AG09309 (cell line): ENCODE results near the gene CNIH2.

ENCODE experiments used
- DNase-seq: peaks from one replicate; pipeline ENCODE4 v3.0.0-alpha.2; 2010; ENCODE audit warnings: low read depth
- H3K4me3 ChIP-seq: 2 replicates; pipeline ENCODE4 v1.5.1; 2011; ENCODE audit warnings: mild to moderate bottlenecking, low read depth, low read length, moderate library complexity; ENCODE audit not compliant: control insufficient read depth
- TF ChIP-seq, protein P1 (sequence below): IDR thresholded peaks from 2 replicates; pipeline ENCODE4 v1.5.1; 2011; ENCODE audit warnings: mild to moderate bottlenecking, low read depth, low read length, inconsistent platforms; ENCODE audit not compliant: insufficient read depth, control insufficient read depth; ENCODE audit errors: missing control alignments

The CNIH2 gene

DNA sequence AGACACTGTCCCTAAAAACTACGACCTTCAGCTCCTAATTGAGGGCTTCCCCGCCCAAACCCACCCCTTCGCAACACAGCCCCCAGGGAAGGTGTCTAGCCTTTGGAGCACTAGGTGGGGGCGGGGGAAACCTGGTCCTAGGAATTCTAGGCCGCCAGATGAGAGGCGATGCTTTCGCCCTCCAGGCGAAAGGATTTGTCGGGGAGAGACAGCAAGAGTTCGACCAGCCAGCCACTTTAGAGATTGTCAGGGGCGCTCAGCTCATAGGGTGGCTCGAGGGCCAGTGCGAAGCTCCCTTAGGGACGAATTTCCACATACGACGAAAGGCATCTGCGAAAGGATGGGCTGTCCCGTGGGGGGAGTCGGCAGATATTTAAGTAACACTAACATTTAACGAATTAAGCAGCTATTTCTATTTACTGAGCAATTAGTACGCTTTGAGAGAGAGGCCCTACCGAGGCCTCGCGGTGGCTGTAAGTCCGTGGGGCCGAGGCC, 33.5 kb downstream of the CNIH2 start:
- DNase-seq, result no peak
- TF ChIP-seq, protein P1, sequence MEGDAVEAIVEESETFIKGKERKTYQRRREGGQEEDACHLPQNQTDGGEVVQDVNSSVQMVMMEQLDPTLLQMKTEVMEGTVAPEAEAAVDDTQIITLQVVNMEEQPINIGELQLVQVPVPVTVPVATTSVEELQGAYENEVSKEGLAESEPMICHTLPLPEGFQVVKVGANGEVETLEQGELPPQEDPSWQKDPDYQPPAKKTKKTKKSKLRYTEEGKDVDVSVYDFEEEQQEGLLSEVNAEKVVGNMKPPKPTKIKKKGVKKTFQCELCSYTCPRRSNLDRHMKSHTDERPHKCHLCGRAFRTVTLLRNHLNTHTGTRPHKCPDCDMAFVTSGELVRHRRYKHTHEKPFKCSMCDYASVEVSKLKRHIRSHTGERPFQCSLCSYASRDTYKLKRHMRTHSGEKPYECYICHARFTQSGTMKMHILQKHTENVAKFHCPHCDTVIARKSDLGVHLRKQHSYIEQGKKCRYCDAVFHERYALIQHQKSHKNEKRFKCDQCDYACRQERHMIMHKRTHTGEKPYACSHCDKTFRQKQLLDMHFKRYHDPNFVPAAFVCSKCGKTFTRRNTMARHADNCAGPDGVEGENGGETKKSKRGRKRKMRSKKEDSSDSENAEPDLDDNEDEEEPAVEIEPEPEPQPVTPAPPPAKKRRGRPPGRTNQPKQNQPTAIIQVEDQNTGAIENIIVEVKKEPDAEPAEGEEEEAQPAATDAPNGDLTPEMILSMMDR, result no peak
- H3K4me3 ChIP-seq, result peak overlapping the region; percentile 68

DNA sequence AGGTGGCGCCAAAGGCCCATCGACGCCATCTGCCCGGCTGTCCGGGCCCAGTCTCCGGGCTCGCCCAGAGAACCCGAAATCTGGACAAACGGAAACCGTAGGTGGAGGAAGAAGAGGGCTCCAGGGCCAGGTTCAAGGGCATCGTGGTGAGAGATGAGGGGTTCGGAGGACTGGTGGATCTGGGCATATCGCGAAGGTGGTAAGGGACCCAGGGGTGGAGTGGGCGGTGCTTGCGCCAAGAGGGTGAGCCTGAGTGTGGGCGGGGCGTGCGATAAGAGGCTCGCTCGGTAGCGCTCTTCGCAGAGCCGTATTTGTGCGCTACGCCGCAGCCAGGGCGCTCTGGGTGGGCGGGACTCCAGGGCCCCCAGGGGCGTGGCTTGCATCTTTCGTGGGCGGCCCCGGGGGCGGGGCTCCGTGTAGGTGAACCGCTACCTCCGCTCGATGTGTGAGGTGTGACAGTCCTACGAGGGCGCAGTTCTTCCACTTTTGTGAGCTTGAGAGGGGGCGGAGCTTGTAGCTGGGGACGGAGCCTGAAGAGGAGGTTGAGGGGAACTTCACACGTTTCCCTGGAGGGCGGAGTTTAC, 34.1 kb downstream of the CNIH2 start:
- no peak for DNase-seq
- TF ChIP-seq, protein P1, result peak; percentile 94
- peak overlapping the region; percentile 68 for H3K4me3 ChIP-seq

DNA sequence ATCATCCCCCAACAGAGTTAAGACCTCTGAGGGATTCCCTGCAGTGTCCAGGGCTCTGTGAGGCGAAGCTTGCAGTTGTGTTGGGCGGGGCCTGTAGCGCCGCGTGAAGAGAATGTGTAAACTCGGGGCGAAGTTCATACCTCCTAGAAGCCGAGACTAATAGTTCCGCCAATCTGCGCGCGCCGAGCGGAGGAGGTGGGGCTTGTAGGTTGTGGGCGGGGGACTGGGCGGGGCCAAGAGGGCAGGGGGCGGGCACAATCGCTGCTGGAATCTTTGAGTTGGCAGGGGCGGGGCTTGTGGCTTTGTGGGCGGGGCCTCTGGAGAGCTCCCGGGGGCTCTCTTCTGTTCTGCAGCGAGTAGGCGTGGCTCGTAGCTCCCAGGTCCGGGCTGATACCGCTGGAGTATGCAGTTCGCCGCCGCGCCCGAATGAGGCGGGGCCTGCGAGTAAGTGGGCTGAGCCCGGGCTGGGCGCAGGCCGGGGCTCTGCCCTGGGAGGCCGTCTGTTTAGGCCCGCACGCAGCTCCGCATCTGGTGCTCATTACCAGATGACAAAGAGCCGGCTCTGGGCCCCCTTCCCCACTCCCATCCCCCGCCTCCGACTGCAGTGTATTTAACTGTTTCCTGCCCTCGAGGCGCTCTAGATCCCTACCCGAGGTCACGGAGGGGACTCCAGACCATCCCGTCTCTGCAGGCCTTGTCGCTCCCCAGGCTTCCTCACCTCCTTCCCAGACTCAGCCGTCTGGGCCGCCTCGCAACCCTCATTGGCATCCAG, 34.8 kb downstream of the CNIH2 start:
- DNase-seq, result peak; percentile 98
- H3K4me3 ChIP-seq, result peak overlapping the region; percentile 74
- TF ChIP-seq, protein P1, result no peak

DNA sequence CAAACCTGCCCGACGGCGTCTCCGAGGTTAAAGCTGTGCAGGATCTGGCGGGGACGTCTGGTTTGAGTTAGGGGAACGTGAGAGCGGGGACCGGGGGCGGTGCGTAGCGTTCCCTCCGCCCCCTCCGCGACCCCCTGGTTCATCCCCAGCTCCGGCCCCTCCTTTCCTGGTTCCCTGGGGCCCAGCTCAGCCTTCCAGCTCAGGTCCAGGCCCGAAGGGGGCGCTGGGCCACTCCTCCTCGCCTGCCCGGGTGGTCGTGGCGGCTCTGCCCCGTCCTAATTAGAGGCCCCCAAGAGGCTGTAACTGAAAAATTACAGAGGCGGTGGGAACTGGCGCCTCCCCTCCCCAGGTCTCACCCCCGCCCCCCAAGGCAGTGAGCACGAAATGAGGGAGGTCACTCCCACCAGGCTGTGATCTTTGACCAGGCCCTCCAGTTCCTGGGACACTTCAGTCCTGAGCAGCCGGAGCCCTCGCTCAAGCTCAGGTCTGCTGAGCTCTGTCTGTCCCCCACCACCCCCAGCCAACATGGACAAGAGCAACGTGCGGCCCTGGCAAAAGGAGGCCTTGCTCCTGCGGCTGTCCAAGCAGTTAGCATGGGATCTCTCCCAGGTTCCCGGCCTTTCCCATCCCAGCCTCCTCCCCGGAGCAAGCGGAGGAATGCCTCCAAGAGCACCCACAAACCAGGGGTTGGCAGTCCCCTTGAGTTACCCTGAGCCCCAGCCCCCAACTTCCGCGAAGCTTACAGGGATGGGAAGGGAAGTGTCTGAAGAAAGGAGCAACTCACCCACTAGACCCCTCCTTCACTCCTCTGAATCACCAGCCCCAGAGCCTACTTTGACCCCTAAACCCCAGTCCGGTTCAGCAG, 35.6 kb downstream of the CNIH2 start:
- peak overlapping the region; percentile 74 for H3K4me3 ChIP-seq
- TF ChIP-seq, protein P1, result peak; percentile 55
- DNase-seq, result no peak

DNA sequence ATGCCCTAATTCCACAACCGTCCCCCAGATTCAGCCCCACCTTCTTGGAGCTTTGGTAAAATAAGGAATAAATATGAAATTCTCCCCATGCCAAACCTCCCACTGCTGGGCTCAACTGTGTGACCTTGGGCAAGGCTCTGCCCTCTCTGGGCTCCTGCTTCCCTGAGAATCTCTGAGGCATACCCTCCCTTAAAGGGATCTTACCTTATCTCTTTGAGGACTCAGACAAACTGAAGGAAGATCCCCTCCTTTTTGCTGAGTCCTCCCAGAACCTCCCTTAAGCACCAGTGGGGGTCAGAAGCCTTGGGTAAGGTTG, 36.2 kb downstream of the CNIH2 start:
- no peak for DNase-seq
- TF ChIP-seq, protein P1, result no peak
- peak overlapping the region; percentile 74 for H3K4me3 ChIP-seq
